GM20000 (cell line): ENCODE data around the gene KCNIP4.

Source experiments
- DNase-seq: peaks from one replicate; pipeline ENCODE4 v3.0.0; 2012; ENCODE audit warnings: low spot score
- CTCF ChIP-seq: IDR thresholded peaks from 2 replicates; pipeline ENCODE4 v1.5.1; 2012; ENCODE audit warnings: mild to moderate bottlenecking, control low read depth; ENCODE audit errors: extremely low read depth, missing control alignments

The KCNIP4 gene

DNA sequence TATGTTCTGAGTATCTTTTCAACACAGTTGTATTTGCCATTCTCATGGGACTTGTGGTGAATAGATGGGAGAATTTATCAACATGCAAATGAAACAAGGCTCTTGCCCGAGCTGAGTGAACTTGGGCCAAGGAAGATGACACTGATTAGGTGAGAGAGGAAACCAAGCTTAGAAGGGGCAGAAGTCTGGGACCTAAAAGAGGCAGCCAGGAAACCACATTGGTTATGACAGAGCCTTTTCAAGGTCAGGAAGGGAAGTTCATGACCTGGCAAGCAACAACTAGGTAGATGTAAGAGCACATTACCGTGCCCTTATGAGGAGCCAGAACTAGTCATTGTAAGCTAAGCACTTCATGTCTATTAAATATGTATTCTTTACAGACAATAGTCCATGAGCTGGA lies 658.0 kb downstream of the KCNIP4 start:
- no peak for DNase-seq

DNA sequence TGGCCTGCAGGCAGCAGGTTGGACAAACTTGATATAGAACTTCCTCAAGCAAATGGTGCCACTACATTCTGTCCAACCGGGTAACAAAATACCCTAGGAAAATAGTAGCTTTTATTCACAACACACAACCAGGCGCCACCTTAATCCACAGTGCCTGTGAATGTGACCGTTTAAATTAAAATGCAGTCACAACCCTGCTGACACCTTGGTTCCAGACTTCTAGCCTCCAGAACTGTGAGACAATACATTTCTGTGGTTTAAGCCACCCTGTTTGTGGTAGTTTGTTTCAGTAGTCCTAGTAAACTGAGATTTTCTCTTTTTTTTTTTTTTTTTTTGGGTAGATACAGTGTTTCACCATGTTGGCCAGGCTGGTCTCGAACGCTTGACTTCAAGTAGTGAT lies 672.5 kb downstream of the KCNIP4 start:
- no peak for TF ChIP-seq CTCF
- DNase-seq = no peak

More for the DNA sequence above, 658.0 kb downstream of the KCNIP4 start:
- no peak for TF ChIP-seq CTCF

- DNase-seq = no peak
- TF ChIP-seq CTCF = no peak
These were observed 677.0 kb downstream of the KCNIP4 start for GRCh38 chr4:21271439-21272052.

- no peak for DNase-seq
- TF ChIP-seq CTCF = no peak
These were observed 700.2 kb downstream of the KCNIP4 start for GRCh38 chr4:21248331-21248730.

GRCh38 chr4:21242163-21242562 lies 706.4 kb downstream of the KCNIP4 start:
- no peak for TF ChIP-seq CTCF
- no peak for DNase-seq

- no peak for DNase-seq
These were observed 721.7 kb downstream of the KCNIP4 start for GRCh38 chr4:21226637-21227538.

More at GRCh38 chr4:21226637-21227538, 721.7 kb downstream of the KCNIP4 start:
- TF ChIP-seq CTCF = no peak
